RWPE2 (cell line): ENCODE measurements around the gene KCNG1.

Source experiments
- ATAC-seq: fragments of 200-7000 bp; cut with Tn5 transposase; 3 replicates; pipeline ENCODE4 v1.9.1; 2021; ENCODE audit warnings: low read depth
- DNase-seq: peaks from one replicate; pipeline ENCODE4 v3.0.0-alpha.2; 2020; ENCODE audit warnings: low spot score
- H3K27ac ChIP-seq: fragments of 450-650 bp; 2 replicates; pipeline ENCODE4 v1.5.1; 2017; ENCODE audit warnings: mild to moderate bottlenecking; ENCODE audit not compliant: poor library complexity, severe bottlenecking
- H3K27me3 ChIP-seq: fragments of 250-450 bp; sonication (Bioruptor Pico); 2 replicates; pipeline ENCODE4 v1.5.1; 2021; ENCODE audit warnings: mild to moderate bottlenecking, moderate library complexity; ENCODE audit not compliant: insufficient read depth, poor library complexity, severe bottlenecking
- H3K36me3 ChIP-seq: fragments of 250-450 bp; sonication (Bioruptor Pico); 2 replicates; pipeline ENCODE4 v1.5.1; 2020; ENCODE audit warnings: low read depth, mild to moderate bottlenecking, moderate library complexity
- H3K4me1 ChIP-seq: fragments of 250-450 bp; sonication (Bioruptor Pico); 2 replicates; pipeline ENCODE4 v1.5.1; 2021; ENCODE audit warnings: mild to moderate bottlenecking, moderate library complexity; ENCODE audit not compliant: insufficient read depth, poor library complexity, severe bottlenecking
- H3K4me3 ChIP-seq: fragments of 250-450 bp; sonication (Bioruptor Pico); 2 replicates; pipeline ENCODE4 v1.5.1; 2021; ENCODE audit warnings: mild to moderate bottlenecking, moderate library complexity; ENCODE audit not compliant: severe bottlenecking
- H3K9me3 ChIP-seq: fragments of 250-450 bp; sonication (Bioruptor Pico); 2 replicates; pipeline ENCODE4 v1.5.1; 2021; ENCODE audit warnings: mild to moderate bottlenecking, moderate library complexity; ENCODE audit not compliant: severe bottlenecking
- CTCF ChIP-seq: fragments of 450-650 bp; IDR thresholded peaks from one replicate; pipeline ENCODE4 v1.5.1; 2017; ENCODE audit warnings: mild to moderate bottlenecking, moderate library complexity; ENCODE audit not compliant: poor library complexity, severe bottlenecking

Gene KCNG1

DNA sequence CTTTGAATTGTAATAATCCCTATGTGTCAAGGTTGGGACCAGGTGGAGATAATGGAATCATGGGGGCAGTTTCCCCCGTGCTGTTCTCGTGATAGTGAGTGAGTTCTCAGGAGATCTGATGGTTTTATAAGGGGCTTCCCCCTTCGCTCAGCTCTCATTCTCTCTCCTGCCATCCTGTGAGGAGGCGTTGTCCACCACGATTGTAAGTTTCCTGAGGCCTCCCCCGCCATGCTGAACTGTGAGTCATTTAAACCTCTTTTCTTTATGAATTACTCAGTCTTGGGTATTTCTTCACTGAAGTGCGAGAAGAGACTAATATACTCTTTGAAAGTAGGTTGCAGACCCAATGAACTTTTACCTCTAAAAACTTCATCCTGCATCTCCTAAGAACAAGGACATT is 39.2 kb upstream of the KCNG1 start:
- Histone ChIP-seq H3K27ac (no peak overlapping the region), H3K9me3 (no peaks in the 10 kb centered on the region), H3K4me1 (no peaks in the 10 kb centered on the region), H3K36me3 (no peaks in the 10 kb centered on the region), H3K27me3 (no peaks in the 10 kb centered on the region), H3K4me3 (no peak overlapping the region)
- TF ChIP-seq CTCF = no peak
- DNase-seq (no peak), ATAC-seq (no peak)

- H3K36me3 ChIP-seq = no peaks in the 10 kb centered on the region
- DNase-seq = no peak
- H3K4me1 ChIP-seq = no peaks in the 10 kb centered on the region
- no peak for TF ChIP-seq CTCF
- no peak overlapping the region for H3K27ac ChIP-seq
- no peak for ATAC-seq
- no peaks in the 10 kb centered on the region for H3K27me3 ChIP-seq
- no peak overlapping the region for H3K4me3 ChIP-seq
- no peaks in the 10 kb centered on the region for H3K9me3 ChIP-seq
Measured at GRCh38 chr20:51061418-51062045, 38.6 kb upstream of the KCNG1 start.

GRCh38 chr20:51060301-51060700 is 37.4 kb upstream of the KCNG1 start:
- Histone ChIP-seq H3K36me3 (no peaks in the 10 kb centered on the region), H3K9me3 (no peaks in the 10 kb centered on the region), H3K27ac (no peak overlapping the region), H3K4me1 (no peaks in the 10 kb centered on the region), H3K27me3 (no peaks in the 10 kb centered on the region), H3K4me3 (no peak overlapping the region)
- TF ChIP-seq CTCF = no peak
- DNase-seq = peak; percentile 26
- ATAC-seq = no peak

- TF ChIP-seq CTCF = no peak
- peak; percentile 49 for DNase-seq
- no peaks in the 10 kb centered on the region for H3K4me1 ChIP-seq
- no peaks in the 10 kb centered on the region for H3K27me3 ChIP-seq
- no peaks in the 10 kb centered on the region for H3K9me3 ChIP-seq
- no peaks in the 10 kb centered on the region for H3K36me3 ChIP-seq
- peak; percentile 24; the same call in 1 of the 3 replicates for ATAC-seq
- no peak overlapping the region for H3K27ac ChIP-seq
- no peak overlapping the region for H3K4me3 ChIP-seq
Measured at GRCh38 chr20:51059862-51060261, 37.0 kb upstream of the KCNG1 start.

DNA sequence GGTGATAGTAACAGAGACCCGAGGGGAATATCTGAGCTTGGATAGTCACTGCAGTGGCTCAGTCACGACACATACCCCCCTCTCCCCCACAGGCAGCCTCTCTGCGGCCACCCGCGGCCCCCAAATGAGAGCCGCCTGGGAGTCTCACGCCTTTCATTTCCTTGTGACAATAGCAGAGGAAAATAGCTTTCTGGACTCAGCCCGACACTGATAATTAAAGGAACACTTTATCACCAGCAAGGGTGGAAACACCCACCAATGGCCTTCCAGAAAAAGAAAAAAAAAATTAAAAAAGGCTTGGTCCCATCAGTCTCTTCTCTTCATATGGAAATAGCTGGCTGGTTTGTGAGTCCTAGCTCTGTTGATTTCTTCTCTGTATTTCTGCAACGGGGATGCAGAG is 35.1 kb upstream of the KCNG1 start:
- H3K4me1 ChIP-seq = no peaks in the 10 kb centered on the region
- H3K27ac ChIP-seq = no peak overlapping the region
- no peak overlapping the region for H3K4me3 ChIP-seq
- H3K9me3 ChIP-seq = no peaks in the 10 kb centered on the region
- ATAC-seq (no peak), DNase-seq (no peak)
- no peak for TF ChIP-seq CTCF
- no peaks in the 10 kb centered on the region for H3K27me3 ChIP-seq
- H3K36me3 ChIP-seq = no peaks in the 10 kb centered on the region
